NCI-H446 (cell line): Measurements from ENCODE around the gene PLEKHM3.

Experiments used
- DNase-seq, 2 experiments: peaks; one replicate each; lab custom pipeline; 2025; lab: John Stamatoyannopoulos, UW

PLEKHM3 gene

GRCh38 chr2:207944979-207945600 is 80.2 kb downstream of the PLEKHM3 start:
- DNase-seq = no peak

GRCh38 chr2:207944334-207944733 is 81.0 kb downstream of the PLEKHM3 start:
- no peak for DNase-seq

- DNase-seq = no peak
These were observed 85.8 kb downstream of the PLEKHM3 start for GRCh38 chr2:207939342-207940108.

- DNase-seq = no peak
These were observed 86.4 kb downstream of the PLEKHM3 start for GRCh38 chr2:207938886-207939285.

GRCh38 chr2:207938415-207938814 is 86.9 kb downstream of the PLEKHM3 start:
- no peak for DNase-seq

- DNase-seq = no peak
These were observed 87.5 kb downstream of the PLEKHM3 start for GRCh38 chr2:207937823-207938222.

GRCh38 chr2:207937253-207937652 is 88.1 kb downstream of the PLEKHM3 start:
- DNase-seq = no peak

- no peak for DNase-seq
These were observed 88.9 kb downstream of the PLEKHM3 start for GRCh38 chr2:207936380-207936779.

GRCh38 chr2:207935991-207936370 is 89.3 kb downstream of the PLEKHM3 start:
- no peak for DNase-seq

- DNase-seq = no peak
These were observed 90.0 kb downstream of the PLEKHM3 start for GRCh38 chr2:207935121-207935990.

GRCh38 chr2:207934720-207935119 is 90.6 kb downstream of the PLEKHM3 start:
- DNase-seq = no peak

- DNase-seq = no peak
These were observed 91.8 kb downstream of the PLEKHM3 start for GRCh38 chr2:207933396-207934065.

GRCh38 chr2:207932106-207932505 is 93.2 kb downstream of the PLEKHM3 start:
- no peak for DNase-seq

GRCh38 chr2:207930747-207931146 is 94.6 kb downstream of the PLEKHM3 start:
- no peak for DNase-seq

GRCh38 chr2:207929923-207930322 is 95.4 kb downstream of the PLEKHM3 start:
- no peak for DNase-seq

GRCh38 chr2:207928079-207928478 is 97.2 kb downstream of the PLEKHM3 start:
- no peak for DNase-seq

- no peak for DNase-seq
These were observed 98.4 kb downstream of the PLEKHM3 start for GRCh38 chr2:207926989-207927300.

- no peak for DNase-seq
These were observed 99.0 kb downstream of the PLEKHM3 start for GRCh38 chr2:207926133-207926988.

- DNase-seq = no peak
These were observed 99.7 kb downstream of the PLEKHM3 start for GRCh38 chr2:207925601-207926000.

GRCh38 chr2:207921606-207922005 is 103.7 kb downstream of the PLEKHM3 start:
- DNase-seq = no peak

GRCh38 chr2:207920721-207921120 is 104.6 kb downstream of the PLEKHM3 start:
- no peak for DNase-seq
